H1 (cell line): ENCODE data around the gene ZNF385B. TPM values are rescaled to one million over a fixed set of nuclear protein-coding genes. Genes with fewer than 3 reads are reported as not detected.

Experiments
- CTCF ChIA-PET: fragments of 300-600 bp; sonication (Branson Sonifier 250); formaldehyde crosslinking; loops from one replicate; lab custom pipeline; 2021; ENCODE audit not compliant: partially characterized antibody; lab: Charles Lee
- POLR2A ChIA-PET: fragments of 300-600 bp; sonication (Branson Sonifier 250); formaldehyde crosslinking; loops from one replicate; lab custom pipeline; 2021; ENCODE audit warnings: inconsistent platforms; ENCODE audit not compliant: partially characterized antibody; lab: Charles Lee
- DNase-seq, 2 experiments: peaks; one replicate each; pipeline versions ENCODE4 v3.0.0 to v3.0.0-alpha.2; 2010 to 2022; ENCODE audit warnings: low spot score in 2 of 2, low read depth in 1 of 2, mixed read lengths in 1 of 2
- FAIRE-seq: peaks from 2 replicates; lab custom pipeline; 2011; peaks lifted over from hg19 to GRCh38; lab: Jason Lieb, UNC
- H2AFZ ChIP-seq: 2 replicates; pipeline ENCODE4 v1.8.1; 2012; ENCODE audit warnings: low read length, inconsistent platforms
- H2AK5ac ChIP-seq: 2 replicates; pipeline ENCODE4 v1.6.1; 2013; ENCODE audit warnings: low read depth, low read length
- H2BK120ac ChIP-seq: replicated peaks from 2 replicates; pipeline ENCODE3; 2013; ENCODE audit warnings: low read depth, low read length, inconsistent platforms
- H2BK12ac ChIP-seq: 2 replicates; pipeline ENCODE4 v1.6.1; 2013; ENCODE audit warnings: low read depth, low read length
- H2BK15ac ChIP-seq: 2 replicates; pipeline ENCODE4 v1.6.1; 2013; ENCODE audit warnings: low read length
- H2BK20ac ChIP-seq: 2 replicates; pipeline ENCODE4 v1.6.1; 2013; ENCODE audit warnings: low read length
- H2BK5ac ChIP-seq: 2 replicates; pipeline ENCODE4 v1.6.1; 2013; ENCODE audit warnings: low read depth, low read length
- H3K14ac ChIP-seq: 2 replicates; pipeline ENCODE4 v1.6.1; 2013; ENCODE audit warnings: inconsistent platforms; ENCODE audit not compliant: insufficient read length
- H3K18ac ChIP-seq: 2 replicates; pipeline ENCODE4 v1.6.1; 2013; ENCODE audit warnings: low read length; ENCODE audit errors: extremely low read depth
- H3K23ac ChIP-seq: 2 replicates; pipeline ENCODE4 v1.6.1; 2013; ENCODE audit warnings: inconsistent platforms; ENCODE audit not compliant: insufficient read length
- H3K23me2 ChIP-seq: 2 replicates; pipeline ENCODE4 v1.6.1; 2013; ENCODE audit warnings: low read depth, low read length
- H3K27ac ChIP-seq: 2 replicates; pipeline ENCODE4 v1.6.1; 2011; ENCODE audit warnings: low read depth, low read length, inconsistent platforms
- H3K27me3 ChIP-seq, 4 experiments: replicated peaks in 1 of 4; 1 replicate in 1 of 4; 2 replicates in 3 of 4; pipeline versions ENCODE4 v1.6.1 to v1.8.1; 2011 to 2013; ENCODE audit warnings: low read length in 3 of 4, mild to moderate bottlenecking in 3 of 4, inconsistent platforms in 2 of 4, mixed read lengths in 2 of 4, moderate library complexity in 1 of 4; ENCODE audit not compliant: control insufficient read depth in 3 of 4, insufficient read depth in 3 of 4; ENCODE audit errors: extremely low read depth in 1 of 4
- H3K36me3 ChIP-seq, 4 experiments: 2 replicates each; pipeline versions ENCODE4 v1.6.1 to v1.8.1; 2011 to 2013; ENCODE audit warnings: mild to moderate bottlenecking in 4 of 4, low read length in 3 of 4, moderate library complexity in 2 of 4, control low read depth in 1 of 4, inconsistent platforms in 1 of 4; ENCODE audit not compliant: insufficient read depth in 4 of 4, control insufficient read depth in 2 of 4
- H3K4ac ChIP-seq: replicated peaks from 2 replicates; pipeline ENCODE3; 2013; ENCODE audit warnings: low read length, low read depth, mixed read lengths, inconsistent platforms; ENCODE audit not compliant: insufficient read length
- H3K4me1 ChIP-seq, 4 experiments: replicated peaks in 1 of 4; 1 replicate in 1 of 4; 2 replicates in 3 of 4; pipeline versions ENCODE4 v1.6.1 to v1.8.1; 2011 to 2013; ENCODE audit warnings: low read length in 3 of 4, inconsistent platforms in 2 of 4, mixed read lengths in 1 of 4; ENCODE audit not compliant: insufficient read depth in 4 of 4, control insufficient read depth in 3 of 4
- H3K4me2 ChIP-seq, 2 experiments: 2 replicates each; pipeline versions ENCODE4 v1.6.1 to v1.8.1; 2011 to 2013; ENCODE audit warnings: low read depth in 2 of 2, low read length in 2 of 2, control low read depth in 1 of 2, inconsistent platforms in 1 of 2, mild to moderate bottlenecking in 1 of 2; ENCODE audit not compliant: insufficient read depth in 1 of 2
- H3K4me3 ChIP-seq, 4 experiments: fragments of 200-600, 300-600 bp in 1 of 4; sonication (generic), shearing (Covaris generic), sonication (Bioruptor Twin) in 1 of 4; 2 replicates each; pipeline versions ENCODE4 v1.5.1 to v1.8.1; 2011 to 2016; ENCODE audit warnings: low read length in 4 of 4, low read depth in 3 of 4, control low read depth in 2 of 4, inconsistent platforms in 2 of 4, mild to moderate bottlenecking in 2 of 4, mixed read lengths in 1 of 4, moderate library complexity in 1 of 4; ENCODE audit not compliant: insufficient read depth in 2 of 4; ENCODE audit errors: extremely low read depth in 1 of 4
- H3K56ac ChIP-seq: replicated peaks from 2 replicates; pipeline ENCODE3; 2013; ENCODE audit warnings: low read depth, mild to moderate bottlenecking, mixed read lengths, low read length, inconsistent platforms; ENCODE audit not compliant: insufficient read length
- H3K79me1 ChIP-seq: 2 replicates; pipeline ENCODE4 v1.6.1; 2013; ENCODE audit warnings: low read depth, low read length, control low read depth
- H3K79me2 ChIP-seq, 2 experiments: 2 replicates each; pipeline versions ENCODE4 v1.6.1 to v1.8.1; 2012 to 2013; ENCODE audit warnings: low read length in 2 of 2, mild to moderate bottlenecking in 2 of 2, inconsistent platforms in 1 of 2; ENCODE audit not compliant: insufficient read depth in 2 of 2, control insufficient read depth in 1 of 2
- H3K9ac ChIP-seq, 4 experiments: replicated peaks in 1 of 4; 1 replicate in 1 of 4; 2 replicates in 3 of 4; pipeline versions ENCODE4 v1.6.1 to v1.8.1; 2011 to 2013; ENCODE audit warnings: low read depth in 3 of 4, low read length in 3 of 4, control low read depth in 2 of 4, mild to moderate bottlenecking in 2 of 4, moderate library complexity in 2 of 4, inconsistent platforms in 1 of 4; ENCODE audit errors: extremely low read depth in 1 of 4
- H3K9me3 ChIP-seq, 2 experiments: 2 replicates each; pipeline versions ENCODE4 v1.6.1 to v1.8.1; 2012 to 2013; ENCODE audit warnings: mild to moderate bottlenecking in 2 of 2, moderate library complexity in 2 of 2, control low read depth in 1 of 2, inconsistent platforms in 1 of 2, low read depth in 1 of 2, low read length in 1 of 2, mixed read lengths in 1 of 2; ENCODE audit not compliant: insufficient read depth in 2 of 2
- H4K20me1 ChIP-seq, 2 experiments: replicated peaks in 1 of 2; 2 replicates each; pipeline versions ENCODE3 to v1.8.1; 2011 to 2013; ENCODE audit warnings: inconsistent platforms in 2 of 2, low read length in 2 of 2, mild to moderate bottlenecking in 1 of 2; ENCODE audit not compliant: insufficient read depth in 2 of 2, control insufficient read depth in 1 of 2
- H4K5ac ChIP-seq: 2 replicates; pipeline ENCODE4 v1.6.1; 2013; ENCODE audit warnings: low read length, low read depth, mixed read lengths, inconsistent platforms; ENCODE audit not compliant: insufficient read length
- H4K8ac ChIP-seq: 2 replicates; pipeline ENCODE4 v1.8.0; 2013; ENCODE audit warnings: mild to moderate bottlenecking, moderate library complexity, low read length, inconsistent platforms; ENCODE audit not compliant: insufficient read depth; ENCODE audit errors: extremely low read depth
- H4K91ac ChIP-seq: replicated peaks from 2 replicates; pipeline ENCODE3; 2013; ENCODE audit warnings: low read length, mixed read lengths, inconsistent platforms; ENCODE audit not compliant: insufficient read length
- MAFK ChIP-seq: IDR thresholded peaks from 2 replicates; pipeline ENCODE4 v1.6.1; 2012; ENCODE audit warnings: low read depth, mild to moderate bottlenecking, improper control_type of control experiment, low read length
- SP2 ChIP-seq: IDR thresholded peaks from 2 replicates; pipeline ENCODE4 v1.6.1; 2012; ENCODE audit warnings: mild to moderate bottlenecking, low read length, inconsistent platforms
- TAF1 ChIP-seq: IDR thresholded peaks from 2 replicates; pipeline ENCODE4 v1.6.1; 2011; ENCODE audit warnings: mild to moderate bottlenecking, low read depth, low read length
- YY1 ChIP-seq: IDR thresholded peaks from 2 replicates; pipeline ENCODE4 v1.6.1; 2011; ENCODE audit warnings: low read depth, mild to moderate bottlenecking, low read length
- WGBS, 2 experiments: shearing (Covaris generic) in 1 of 2; methylation state at CpG; one replicate each; pipeline versions ENCODE4 v1.1.6 to v1.1.7; 2013 to 2015; ENCODE audit warnings: low lambda C conversion rate in 2 of 2, mixed read lengths in 2 of 2, inconsistent platforms in 1 of 2, low coverage in 1 of 2, missing lambda C conversion rate in 1 of 2; ENCODE audit not compliant: insufficient replicate concordance in 2 of 2, insufficient coverage in 1 of 2, insufficient read length in 1 of 2; ENCODE audit errors: extremely low coverage in 1 of 2, missing lambda C conversion rate in 1 of 2; 5-methylcytosine and 5-hydroxymethylcytosine counted together
- polyA plus RNA-seq, 7 experiments: library from polyadenylated mRNA; depleted of rRNA in 3 of 7; stranded (reverse) in 5 of 7; unstranded in 2 of 7; fragments of >200 nt in 5 of 7; fragments of 200-250 nt in 2 of 7; gene quantifications; 1 replicate in 5 of 7; 2 replicates in 1 of 7; 4 replicates in 1 of 7; pipeline versions ENCODE4 v1.2.1 to v1.2.3, GENCODE V29; 2011 to 2013; ENCODE audit warnings: missing spikeins in 2 of 7, mixed read lengths in 2 of 7
- total RNA-seq: library from RNA; stranded (reverse); fragmentation: NEBNext Ultra II Directional; extraction: Animal tissue kit (Norgen Biotek cat#: 25700); gene quantifications from 2 replicates; pipeline ENCODE4 v1.2.1, GENCODE V29; 2021

ZNF385B gene
- total and polyA plus RNA-seq, 2 of the 8 experiments (the other 6 are each of a cell fraction or from before 2014, with no cell fraction given), result 1.1 to 3.7 TPM

DNA sequence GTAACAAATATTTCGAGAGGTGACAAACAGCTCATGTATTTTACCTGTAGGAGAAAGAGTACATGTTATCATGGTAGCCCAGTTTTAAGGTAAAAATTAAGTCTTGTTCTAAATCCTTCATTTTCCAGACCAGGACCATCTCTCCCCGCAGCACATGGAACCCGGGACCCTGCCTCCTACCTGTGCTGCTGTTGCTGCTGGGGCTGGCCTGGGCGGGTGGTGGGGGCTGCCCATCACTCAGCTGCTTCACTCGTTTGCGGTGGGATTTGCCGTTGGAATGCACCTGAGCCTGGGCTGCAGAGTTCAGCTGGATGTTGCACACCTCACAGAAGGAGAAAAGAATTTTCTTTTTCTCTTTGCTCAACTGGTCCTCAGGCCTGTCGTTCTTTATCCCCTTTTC, 92.1 kb downstream of the ZNF385B start:
- H3K14ac ChIP-seq, result no peak overlapping the region
- H2AK5ac ChIP-seq, result no peak overlapping the region
- no peak overlapping the region for H2BK5ac ChIP-seq
- no peaks in the 10 kb centered on the region for H3K27me3 ChIP-seq
- H3K9me3 ChIP-seq, result no peaks in the 10 kb centered on the region
- no peak overlapping the region for H4K91ac ChIP-seq
- no peak overlapping the region for H3K4me2 ChIP-seq
- no peak overlapping the region for H2BK120ac ChIP-seq
- no peak overlapping the region for H3K56ac ChIP-seq
- H3K79me2 ChIP-seq, result no peaks in the 10 kb centered on the region
- H3K18ac ChIP-seq, result no peak overlapping the region
- ChIA-PET CTCF (interaction anchor here (0.9 to 1.0 kb wide), 3 partner anchors 20 to 313 kb away, joined by 3 read pairs; no protein-coding TSS in a partner anchor), POLR2A (no interaction called here)
- H3K9ac ChIP-seq, result no peak overlapping the region
- no peak overlapping the region for H2BK12ac ChIP-seq
- H3K4ac ChIP-seq, result no peak overlapping the region
- no peak for FAIRE-seq
- no peak overlapping the region for H3K27ac ChIP-seq
- TF ChIP-seq MAFK (no peak), TAF1 (no peak), SP2 (no peak), YY1 (no peak)
- 82% methylated on average over 8 of the region's 8 CpGs; no CpG with 5 or more reads in 1 of the 2 experiments for WGBS, 2 experiments
- H2BK15ac ChIP-seq, result no peak overlapping the region
- no peaks in the 10 kb centered on the region for H3K79me1 ChIP-seq
- no peak overlapping the region for H2AFZ ChIP-seq
- H4K8ac ChIP-seq, result no peak overlapping the region
- no peaks in the 10 kb centered on the region; a peak in 1 of 8 replicates for H3K36me3 ChIP-seq
- peaks cover 4% of the 10 kb centered on the region; the same call in 1 of the 2 replicates for H3K23me2 ChIP-seq
- H2BK20ac ChIP-seq, result no peak overlapping the region
- DNase-seq, result no peak
- no peak overlapping the region for H3K23ac ChIP-seq
- H4K5ac ChIP-seq, result no peak overlapping the region
- H3K4me1 ChIP-seq, result peaks cover 0 to 12% (median 4%) of the 10 kb centered on the region in 4 experiments; a peak in 3 of 7 replicates
- H3K4me3 ChIP-seq, result no peak overlapping the region
- H4K20me1 ChIP-seq, result no peaks in the 10 kb centered on the region
